HG03066 (cell line): ENCODE results near the gene CTNNA3.

Experiments
- ATAC-seq: cut with Tn5 transposase; IDR thresholded peaks from one replicate; pipeline ENCODE4 v1.9.1; 2021; ENCODE audit warnings: low read depth; ENCODE audit not compliant: unreplicated experiment

CTNNA3 gene

GRCh38 chr10:66723608-66724400 lies 972.2 kb downstream of the CTNNA3 start:
- no peak for ATAC-seq

- ATAC-seq, result no peak
These were observed 976.5 kb downstream of the CTNNA3 start for GRCh38 chr10:66719483-66719882.

- no peak for ATAC-seq
These were observed 978.6 kb downstream of the CTNNA3 start for GRCh38 chr10:66717231-66717981.

GRCh38 chr10:66714741-66715140 lies 981.3 kb downstream of the CTNNA3 start:
- no peak for ATAC-seq

- no peak for ATAC-seq
These were observed 982.6 kb downstream of the CTNNA3 start for GRCh38 chr10:66713387-66713786.

GRCh38 chr10:66698069-66698468 lies 997.9 kb downstream of the CTNNA3 start:
- ATAC-seq, result no peak

- no peak for ATAC-seq
These were observed 1000.9 kb downstream of the CTNNA3 start for GRCh38 chr10:66695046-66695445.

- no peak for ATAC-seq
These were observed 1011.4 kb downstream of the CTNNA3 start for GRCh38 chr10:66684581-66684980.

GRCh38 chr10:66680886-66681285 lies 1015.1 kb downstream of the CTNNA3 start:
- ATAC-seq, result no peak

- no peak for ATAC-seq
These were observed 1017.5 kb downstream of the CTNNA3 start for GRCh38 chr10:66678521-66678920.

- ATAC-seq, result no peak
These were observed 1022.9 kb downstream of the CTNNA3 start for GRCh38 chr10:66673071-66673470.

GRCh38 chr10:66671562-66671961 lies 1024.4 kb downstream of the CTNNA3 start:
- no peak for ATAC-seq

GRCh38 chr10:66671064-66671463 lies 1024.9 kb downstream of the CTNNA3 start:
- no peak for ATAC-seq

GRCh38 chr10:66656499-66656898 lies 1039.5 kb downstream of the CTNNA3 start:
- no peak for ATAC-seq

- ATAC-seq, result no peak
These were observed 1041.1 kb downstream of the CTNNA3 start for GRCh38 chr10:66654861-66655260.

GRCh38 chr10:66651308-66652082 lies 1044.5 kb downstream of the CTNNA3 start:
- no peak for ATAC-seq

- no peak for ATAC-seq
These were observed 1046.4 kb downstream of the CTNNA3 start for GRCh38 chr10:66649626-66650025.

- no peak for ATAC-seq
These were observed 1053.8 kb downstream of the CTNNA3 start for GRCh38 chr10:66642217-66642616.

GRCh38 chr10:66639371-66639770 lies 1056.6 kb downstream of the CTNNA3 start:
- no peak for ATAC-seq

GRCh38 chr10:66637273-66638036 lies 1058.5 kb downstream of the CTNNA3 start:
- ATAC-seq, result no peak
